ENCODE data around the gene MGAT3. TPM values are rescaled to one million over a fixed set of nuclear protein-coding genes. Genes with fewer than 3 reads are reported as not detected.

The MGAT3 gene
- total RNA-seq, 4 donors from 2014 or later = 0.26 to 11.8 (median 9.5) TPM; not detected in 1

DNA sequence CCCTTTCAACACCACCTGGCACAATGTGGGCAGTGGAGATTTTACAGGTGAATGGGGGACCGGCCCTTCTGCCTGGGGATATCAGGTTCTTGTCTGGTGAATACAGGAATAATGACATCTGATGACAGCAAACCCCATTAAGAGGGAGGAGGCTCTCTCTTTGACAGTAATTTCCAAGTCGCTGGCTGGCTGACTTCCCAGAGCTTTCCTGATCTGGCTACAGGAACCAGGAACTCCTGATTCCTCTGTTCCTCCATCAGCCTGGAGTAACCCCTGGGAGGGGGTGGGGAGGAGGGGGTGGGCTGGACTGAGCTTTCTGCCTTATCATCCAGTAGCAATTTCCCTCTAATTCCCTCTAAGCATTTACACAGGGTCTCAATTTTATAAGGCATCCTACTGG is 41.6 kb downstream of the MGAT3 start:
- intact Hi-C loops (cut with DNase I; ENCODE audit: low total_unique reads) = no loop called here
- peaks cover 3 to 16% of the 10 kb centered on the region in 2 donors for H3K4me1 ChIP-seq
- peak overlapping the region in 1 of 2 donors; percentile 25 for H3K27ac ChIP-seq
- H3K4me3 ChIP-seq = no peak overlapping the region
- no peaks in the 10 kb centered on the region for H3K9me3 ChIP-seq
- peak in 1 of 2 donors; percentile 52 for DNase-seq
- H3K36me3 ChIP-seq = no peaks in the 10 kb centered on the region
- TF ChIP-seq CTCF (IDR thresholded peaks at IDR 0.05) (no peak), POLR2A (IDR thresholded peaks at IDR 0.05) (no peak)
- no peaks in the 10 kb centered on the region for H3K27me3 ChIP-seq

DNA sequence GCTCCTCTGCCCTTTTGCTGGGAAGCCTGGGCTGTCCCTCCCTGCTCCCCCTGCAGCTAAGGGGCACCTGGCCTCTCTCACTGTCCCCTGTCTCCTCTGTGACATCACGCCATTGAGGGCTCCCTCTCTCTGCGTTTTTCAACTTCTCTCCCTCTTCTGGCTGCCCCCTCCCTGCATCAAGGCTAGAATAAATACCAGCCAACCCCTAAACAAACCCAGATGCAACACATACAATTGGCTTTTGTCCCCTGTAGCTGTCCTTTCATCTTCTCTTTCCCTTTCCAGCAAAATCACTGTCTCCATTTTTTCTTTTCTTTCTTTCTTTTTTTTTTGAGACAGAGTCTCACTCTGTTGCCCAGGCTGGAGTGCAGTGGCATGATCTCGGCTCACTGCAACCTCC is 42.0 kb downstream of the MGAT3 start:
- peak overlapping the region in 1 of 2 donors; percentile 15 for H3K27ac ChIP-seq
- H3K4me3 ChIP-seq = no peak overlapping the region
- H3K36me3 ChIP-seq = no peaks in the 10 kb centered on the region
- intact Hi-C loops (cut with DNase I; ENCODE audit: low total_unique reads) = no loop called here
- TF ChIP-seq POLR2A (IDR thresholded peaks at IDR 0.05) (no peak), CTCF (IDR thresholded peaks at IDR 0.05) (no peak)
- DNase-seq = no peak
- peaks cover 8 to 16% of the 10 kb centered on the region in 2 donors for H3K4me1 ChIP-seq
- H3K9me3 ChIP-seq = no peaks in the 10 kb centered on the region
- H3K27me3 ChIP-seq = no peaks in the 10 kb centered on the region

DNA sequence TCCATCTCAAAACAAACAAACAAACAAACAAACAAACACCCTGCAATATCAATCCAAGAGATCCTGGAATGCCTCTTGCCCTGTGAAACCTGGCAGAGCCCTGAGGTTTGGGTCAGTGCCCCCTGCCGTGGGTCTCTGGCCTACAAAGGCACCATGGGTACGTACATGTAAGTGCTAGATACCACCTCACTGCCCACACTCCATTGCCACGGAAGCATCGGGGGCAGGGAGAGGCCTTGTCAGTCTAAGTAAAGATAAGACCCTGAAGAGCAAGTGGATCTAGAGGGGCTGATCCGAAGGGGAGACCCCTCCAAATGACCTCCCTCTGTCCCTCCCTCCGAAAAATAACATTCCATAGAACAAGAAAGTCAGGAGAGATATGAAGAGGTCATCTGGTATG is 43.3 kb downstream of the MGAT3 start:
- no peak for TF ChIP-seq POLR2A (IDR thresholded peaks at IDR 0.05)
- Histone ChIP-seq H3K4me1 (peaks cover 11 to 16% of the 10 kb centered on the region in 2 donors), H3K36me3 (no peaks in the 10 kb centered on the region), H3K27me3 (no peaks in the 10 kb centered on the region), H3K27ac (peak overlapping the region in 1 of 2 donors; percentile 89), H3K9me3 (no peaks in the 10 kb centered on the region), H3K4me3 (no peak overlapping the region)
- intact Hi-C loops (cut with DNase I; ENCODE audit: low total_unique reads) = no loop called here
- DNase-seq = no peak

DNA sequence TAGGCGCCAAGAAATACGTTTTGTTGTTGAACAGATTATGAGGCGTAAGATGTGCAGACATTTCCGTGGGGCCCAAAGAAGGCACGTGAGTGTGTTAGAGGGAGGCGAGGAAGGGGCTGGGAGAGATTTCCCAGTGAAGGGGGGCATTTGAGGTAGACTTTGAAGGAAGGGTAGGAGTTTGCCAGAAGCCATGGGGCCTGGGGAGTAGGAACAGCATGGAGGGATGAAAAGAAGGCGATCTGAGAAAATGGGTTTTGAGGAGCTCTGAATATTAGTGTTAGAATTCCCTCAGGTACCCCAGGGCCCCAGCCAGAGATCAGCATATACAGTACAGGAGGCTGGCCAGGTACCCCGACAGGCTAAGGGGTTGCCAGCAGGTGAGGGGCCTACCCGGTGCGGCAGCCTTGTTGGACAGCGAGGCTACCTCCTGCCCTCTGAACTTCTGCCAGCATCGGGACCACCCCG is 44.9 kb downstream of the MGAT3 start:
- intact Hi-C loops (cut with DNase I; ENCODE audit: low total_unique reads) = no loop called here

DNA sequence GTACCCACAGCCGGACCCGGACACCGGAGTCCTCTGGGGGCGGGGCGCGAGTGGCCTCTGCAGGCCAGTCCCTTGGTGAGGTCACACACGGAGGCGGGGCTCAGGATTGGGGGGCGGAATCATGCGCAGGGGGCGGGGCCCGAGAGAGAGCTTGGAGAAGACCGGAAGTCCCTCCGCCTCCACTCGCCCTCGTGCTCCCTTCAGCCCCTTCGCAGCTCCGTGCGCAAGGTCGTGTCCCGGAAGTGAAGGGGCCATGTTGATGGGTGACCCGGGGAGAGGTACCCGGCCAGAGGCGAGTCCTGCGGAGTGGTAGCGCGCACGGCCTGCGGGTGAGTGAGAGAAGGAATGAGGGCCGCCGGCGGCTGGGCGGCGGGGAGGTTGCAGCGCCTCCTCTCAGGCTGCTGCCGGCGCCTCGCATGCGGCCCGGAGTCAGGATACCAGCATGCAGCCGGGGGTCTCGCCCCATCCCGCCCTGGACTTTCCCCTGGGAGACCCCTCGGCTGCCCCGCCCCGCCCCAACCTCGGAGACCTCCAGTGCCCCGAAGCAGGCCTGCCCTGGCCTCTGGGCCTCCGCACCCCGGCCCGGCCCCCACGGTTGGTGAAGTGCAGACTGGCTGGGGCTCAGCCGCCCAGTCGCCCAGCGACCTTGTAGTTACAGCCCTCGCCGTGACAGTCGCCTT is 45.4 kb downstream of the MGAT3 start, which contains the start of gene MIEF1:
Gene MIEF1, plus strand, starts transcription at position 182 of the 680 bp plus-strand sequence. CDS start 9,005 bp downstream, outside the sequence.
- H3K4me3 ChIP-seq = peak within 1 kb of the TSS; percentile 87 to 99
- intact Hi-C loops (cut with DNase I; ENCODE audit: low total_unique reads) = no loop called here
- peak within 1 kb of the TSS; percentile 89 to 90 for H3K27ac ChIP-seq
- H3K27me3 ChIP-seq = no peaks in the 10 kb centered on the region
- H3K36me3 ChIP-seq = no peaks in the 10 kb centered on the region
- H3K9me3 ChIP-seq = no peaks in the 10 kb centered on the region
- TF ChIP-seq POLR2A (IDR thresholded peaks at IDR 0.05) (peak in 1 of 2 donors; percentile 69), CTCF (IDR thresholded peaks at IDR 0.05) (peak in 1 of 4 experiments; percentile 5)
- peak; percentile 97 to 98 for DNase-seq
- peaks cover 11 to 16% of the 10 kb centered on the region in 2 donors for H3K4me1 ChIP-seq

More for the DNA sequence above, 44.9 kb downstream of the MGAT3 start:
- Histone ChIP-seq H3K9me3 (no peaks in the 10 kb centered on the region), H3K27ac (peak overlapping the region; percentile 89 to 90), H3K4me3 (peak overlapping the region; percentile 87 to 99), H3K4me1 (peaks cover 11 to 16% of the 10 kb centered on the region in 2 donors), H3K36me3 (no peaks in the 10 kb centered on the region), H3K27me3 (no peaks in the 10 kb centered on the region)
- DNase-seq = no peak
- TF ChIP-seq CTCF (IDR thresholded peaks at IDR 0.05) = no peak
- TF ChIP-seq POLR2A (IDR thresholded peaks at IDR 0.05) = no peak

Data from uterus (tissue), 4 donors.